ENCODE measurements around the gene PTPRB.

DNA sequence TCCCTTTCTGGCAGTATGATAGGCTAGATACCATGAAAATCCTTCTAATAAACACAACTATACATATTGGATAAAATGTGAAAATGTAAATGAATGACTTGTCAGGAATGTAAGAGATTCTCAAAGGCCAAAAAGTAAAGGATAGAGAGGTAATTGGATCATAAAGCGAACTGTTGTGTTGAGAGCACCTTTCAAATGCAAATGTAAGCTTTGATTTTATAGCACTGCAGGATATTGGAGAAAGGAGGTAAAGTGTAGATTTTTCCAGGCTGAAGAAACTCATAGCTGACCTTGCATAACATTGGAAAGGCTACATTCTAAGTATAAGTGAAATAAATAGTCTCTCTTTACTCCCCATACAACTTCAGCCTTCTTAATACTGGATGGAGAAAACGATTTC lies 54.0 kb downstream of the PTPRB start:
- TF ChIP-seq, protein P1, sequence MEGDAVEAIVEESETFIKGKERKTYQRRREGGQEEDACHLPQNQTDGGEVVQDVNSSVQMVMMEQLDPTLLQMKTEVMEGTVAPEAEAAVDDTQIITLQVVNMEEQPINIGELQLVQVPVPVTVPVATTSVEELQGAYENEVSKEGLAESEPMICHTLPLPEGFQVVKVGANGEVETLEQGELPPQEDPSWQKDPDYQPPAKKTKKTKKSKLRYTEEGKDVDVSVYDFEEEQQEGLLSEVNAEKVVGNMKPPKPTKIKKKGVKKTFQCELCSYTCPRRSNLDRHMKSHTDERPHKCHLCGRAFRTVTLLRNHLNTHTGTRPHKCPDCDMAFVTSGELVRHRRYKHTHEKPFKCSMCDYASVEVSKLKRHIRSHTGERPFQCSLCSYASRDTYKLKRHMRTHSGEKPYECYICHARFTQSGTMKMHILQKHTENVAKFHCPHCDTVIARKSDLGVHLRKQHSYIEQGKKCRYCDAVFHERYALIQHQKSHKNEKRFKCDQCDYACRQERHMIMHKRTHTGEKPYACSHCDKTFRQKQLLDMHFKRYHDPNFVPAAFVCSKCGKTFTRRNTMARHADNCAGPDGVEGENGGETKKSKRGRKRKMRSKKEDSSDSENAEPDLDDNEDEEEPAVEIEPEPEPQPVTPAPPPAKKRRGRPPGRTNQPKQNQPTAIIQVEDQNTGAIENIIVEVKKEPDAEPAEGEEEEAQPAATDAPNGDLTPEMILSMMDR (IDR thresholded peaks at IDR 0.05) = no peak
- TF ChIP-seq POLR2AphosphoS5 (IDR thresholded peaks at IDR 0.05) = no peak
- no peak for TF ChIP-seq POLR2A (IDR thresholded peaks at IDR 0.05)
